RPMI7951 (cell line): Measurements from ENCODE around the gene ZNF500. TPM values are rescaled to one million over a fixed set of nuclear protein-coding genes. Genes with fewer than 3 reads are reported as not detected.

Experiments
- DNase-seq: peaks from one replicate; pipeline ENCODE4 v3.0.0-alpha.2; 2012; ENCODE audit warnings: low read depth
- total RNA-seq: library from RNA; depleted of rRNA; stranded (reverse); fragments of >200 nt; shearing (Covaris generic); gene quantifications from 2 replicates; pipeline ENCODE4 v1.2.3, GENCODE V29; 2014; rRNA removed

ZNF500 gene
- total RNA-seq, result 5.2 and 5.4 TPM in 2 replicates

- peak; percentile 92 for DNase-seq
Observed at GRCh38 chr16:4766875-4767628, at the start of gene ZNF500. ZNF500 (minus strand) TSS chr16:4767162; CDS start chr16:4765978, 1,184 bp downstream.

GRCh38 chr16:4814542-4815173, 47.7 kb upstream of the ZNF500 start:
- DNase-seq, result no peak

- DNase-seq, result no peak
Observed at GRCh38 chr16:4814046-4814445, 47.1 kb upstream of the ZNF500 start.

- DNase-seq, result no peak
Observed at GRCh38 chr16:4813251-4814003, 46.5 kb upstream of the ZNF500 start.

GRCh38 chr16:4811773-4812172, 44.8 kb upstream of the ZNF500 start:
- DNase-seq, result no peak

DNA sequence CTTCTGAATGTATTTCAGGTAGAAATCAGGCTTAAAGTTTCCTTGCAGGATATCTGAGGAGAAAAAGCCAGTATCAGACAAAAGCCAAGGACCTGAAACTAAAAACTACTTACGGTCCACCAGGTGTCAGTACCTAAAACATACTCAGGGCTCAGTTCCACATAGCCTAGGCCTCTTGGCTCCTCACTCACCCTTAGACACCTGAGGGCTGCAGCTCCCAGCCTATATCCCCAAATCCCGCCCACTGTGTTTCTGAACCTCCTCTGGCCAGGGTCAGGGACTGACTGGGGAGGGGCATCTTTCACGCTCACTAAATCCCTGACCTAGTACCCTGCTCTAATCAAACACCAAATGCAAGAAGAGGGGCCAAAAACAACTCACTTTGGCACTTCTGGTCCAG, 44.3 kb upstream of the ZNF500 start:
- no peak for DNase-seq

DNA sequence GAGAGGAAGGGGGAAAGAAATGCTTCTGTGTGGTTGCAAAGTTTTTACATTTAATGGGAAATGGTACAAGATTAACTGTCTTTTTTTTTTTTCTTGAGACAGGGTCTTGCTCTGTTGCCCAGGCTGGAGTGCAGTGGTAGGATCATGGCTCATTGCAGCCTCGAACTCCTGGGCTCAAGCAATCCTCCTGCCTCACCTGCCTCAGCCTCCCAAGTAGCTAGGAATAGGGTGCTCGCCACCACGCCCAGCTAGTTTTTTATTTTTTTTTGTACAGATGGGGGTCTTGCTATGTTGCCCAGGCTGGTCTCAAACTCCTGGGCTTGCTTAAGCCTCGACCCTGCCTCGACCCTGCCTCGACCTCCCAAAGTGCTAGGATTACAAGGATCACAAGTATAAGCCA, 39.3 kb upstream of the ZNF500 start:
- no peak for DNase-seq

GRCh38 chr16:4805231-4805630, 38.3 kb upstream of the ZNF500 start:
- no peak for DNase-seq

GRCh38 chr16:4803898-4804762, 37.2 kb upstream of the ZNF500 start:
- no peak for DNase-seq

GRCh38 chr16:4803401-4803844, 36.5 kb upstream of the ZNF500 start:
- DNase-seq, result no peak

GRCh38 chr16:4802659-4803287, 35.8 kb upstream of the ZNF500 start:
- DNase-seq, result peak; percentile 91

DNA sequence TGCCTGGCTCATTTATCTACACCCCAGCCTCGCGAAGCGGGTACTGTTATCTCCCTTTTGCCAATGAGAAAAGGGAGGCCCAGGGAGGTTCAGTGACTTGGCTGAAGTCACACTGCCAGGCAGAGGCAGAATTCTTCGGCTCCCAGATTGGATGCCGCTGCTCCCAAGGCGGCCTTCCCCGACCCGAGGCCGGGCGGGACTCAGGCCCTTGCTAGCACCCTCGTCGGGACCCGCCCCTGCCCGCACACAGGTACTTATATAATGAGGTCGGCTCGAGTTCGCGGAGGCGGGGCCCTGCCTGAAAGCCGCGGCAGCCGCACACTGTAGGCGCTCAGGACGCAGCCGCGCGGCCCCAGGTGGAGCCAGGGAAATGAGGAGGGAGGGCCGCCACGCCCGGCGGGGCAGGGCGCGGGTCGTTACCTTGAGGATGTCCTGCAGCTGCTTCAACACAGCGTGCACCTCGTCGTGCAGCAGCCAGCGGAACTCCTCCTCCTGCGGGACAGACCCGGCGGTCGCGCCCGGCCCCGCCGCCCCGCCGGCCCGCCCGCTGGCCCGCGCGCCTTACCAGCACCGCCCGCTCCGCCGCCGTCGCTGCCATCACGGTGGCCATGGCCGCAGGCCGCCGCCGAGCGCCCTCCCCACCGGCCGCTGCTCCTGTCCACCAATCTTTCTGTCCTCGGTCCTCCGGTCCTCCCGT, 35.1 kb upstream of the ZNF500 start, which contains the start of gene ROGDI:
ROGDI (minus strand) TSS at position 672 of the 697 bp plus-strand sequence; CDS start at position 610, 62 bp downstream.
- DNase-seq, result peak; percentile 52

- no peak for DNase-seq
Observed at GRCh38 chr16:4801051-4801961, 34.3 kb upstream of the ZNF500 start.

DNA sequence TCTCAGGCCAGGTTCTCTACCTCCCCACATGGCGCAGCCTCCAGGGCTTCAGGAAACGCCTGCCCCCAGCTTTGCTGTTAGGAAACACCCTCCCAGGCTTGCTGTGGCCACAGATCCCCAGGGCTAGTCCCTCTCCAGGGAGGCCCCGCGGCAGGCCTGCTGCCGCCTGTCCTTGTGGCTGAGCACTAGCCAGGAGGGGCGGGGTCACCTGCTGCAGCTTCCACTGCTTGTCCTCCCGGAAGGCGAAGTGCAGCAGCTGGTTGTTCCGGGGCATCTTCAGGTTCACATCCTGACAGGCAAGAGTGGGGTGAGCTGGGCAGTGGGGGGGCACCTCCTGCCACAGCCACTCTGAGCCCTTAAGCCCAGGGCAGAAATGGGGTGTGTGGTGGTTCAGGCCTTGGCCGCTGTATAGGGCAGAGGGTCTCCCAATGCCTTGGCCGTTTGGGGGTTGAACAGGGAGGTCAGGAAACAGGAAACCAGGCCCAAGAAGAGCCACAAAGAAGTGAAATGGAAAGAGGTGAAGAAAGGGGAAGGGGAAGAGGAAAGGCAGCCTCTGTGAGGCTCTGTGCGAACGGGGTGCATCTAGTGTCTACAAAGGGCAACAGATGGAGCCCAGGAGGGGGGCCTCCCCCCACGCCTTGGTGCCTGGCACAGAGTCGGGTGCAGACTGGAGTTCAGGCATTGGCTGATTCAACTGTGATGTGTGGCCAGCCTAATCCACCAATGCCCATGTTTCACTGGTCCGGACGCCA, 33.5 kb upstream of the ZNF500 start:
- no peak for DNase-seq

- no peak for DNase-seq
Observed at GRCh38 chr16:4799171-4799855, 32.4 kb upstream of the ZNF500 start.

DNA sequence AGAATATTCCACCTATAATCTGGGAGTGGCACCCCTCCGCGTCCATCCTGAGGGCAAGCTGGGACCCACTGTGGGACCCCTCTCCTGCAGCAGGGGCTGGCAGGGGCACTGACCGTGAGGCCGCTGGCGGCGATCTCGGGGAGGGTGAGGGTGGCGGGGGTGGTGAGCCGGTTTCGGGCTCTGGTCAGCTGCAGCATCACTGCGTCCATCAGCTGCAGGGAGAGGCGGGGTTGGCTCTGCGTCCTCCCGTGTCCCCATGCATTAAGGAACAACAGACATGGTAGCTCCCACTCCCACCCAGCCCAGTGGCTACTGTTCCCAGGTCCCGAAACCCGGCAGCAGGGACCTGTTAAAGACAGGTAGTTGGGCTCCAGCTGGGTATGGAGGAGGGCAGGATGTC, 31.5 kb upstream of the ZNF500 start:
- no peak for DNase-seq

GRCh38 chr16:4797805-4798252, 30.9 kb upstream of the ZNF500 start:
- no peak for DNase-seq
